Transverse colon (tissue), 4 donors: ENCODE results near the gene TTC23. TPM values are rescaled to one million over a fixed set of nuclear protein-coding genes. Genes with fewer than 3 reads are reported as not detected.

Experiments
- DNase-seq: peaks from one replicate; pipeline ENCODE4 v3.0.0-alpha.2; 2019
- H3K27ac ChIP-seq, 4 donors: fragments of 200-600 bp; sonication (generic); 2 replicates each; pipeline ENCODE4 v1.5.1; 2016 to 2018; ENCODE audit warnings: inconsistent platforms in 4 of 4
- H3K27me3 ChIP-seq: fragments of 200-600 bp; sonication (generic); 2 replicates; pipeline ENCODE4 v1.5.1; 2017; ENCODE audit warnings: inconsistent platforms
- H3K36me3 ChIP-seq, 4 donors: fragments of 200-600 bp; sonication (generic); 2 replicates each; pipeline ENCODE4 v1.5.1; 2017 to 2019; ENCODE audit warnings: inconsistent platforms in 4 of 4
- H3K4me1 ChIP-seq, 4 donors: fragments of 200-600 bp; sonication (generic); 2 replicates each; pipeline ENCODE4 v1.5.1; 2017 to 2020; ENCODE audit warnings: inconsistent platforms in 4 of 4
- H3K4me3 ChIP-seq, 4 donors: fragments of 200-600 bp; sonication (generic); 1 replicate in 1 of 4; 2 replicates in 3 of 4; pipeline versions ENCODE4 v1.5.1 to v1.6.1; 2017 to 2019; ENCODE audit warnings: inconsistent platforms in 4 of 4
- H3K9me3 ChIP-seq, 2 donors: fragments of 200-600 bp; sonication (generic); 2 replicates each; pipeline ENCODE4 v1.5.1; 2017 to 2019; ENCODE audit warnings: inconsistent platforms in 2 of 2
- EP300 ChIP-seq: sonication (generic); formaldehyde crosslinking; IDR thresholded peaks from one replicate; pipeline ENCODE4 v1.6.1; 2017; ENCODE audit warnings: antibody characterized with exemption, low read depth
- POLR2A ChIP-seq: fragments of 450-650 bp; IDR thresholded peaks from one replicate; pipeline ENCODE4 v1.6.1; 2016; ENCODE audit warnings: antibody characterized with exemption, mild to moderate bottlenecking, moderate library complexity
- POLR2AphosphoS5 ChIP-seq, 3 donors: sonication (generic); formaldehyde crosslinking; IDR thresholded peaks; one replicate each; pipeline ENCODE4 v1.6.1; 2016; ENCODE audit warnings: antibody characterized with exemption in 3 of 3
- whole genome bisulfite sequencing, 2 donors: methylation state at CpG; one replicate each; pipeline ENCODE4 v1.1.5; 2018; ENCODE audit warnings: low coverage in 1 of 2; 5-methylcytosine and 5-hydroxymethylcytosine counted together
- in situ Hi-C, 4 donors: fragments of 200-750 bp; cut with MboI; loops; one replicate each; pipeline versions ENCODE4 v1.15.0 to v1.15.1; 2017; ENCODE audit warnings: low sequenced_read_pairs in 3 of 4, low pct_ligation_motif_present in 1 of 4, low pct_unique_long_range_greater_than_20kb in 1 of 4
- intact Hi-C: fragments of 100-400 bp; cut with DNase I; formaldehyde crosslinking; loops from one replicate; pipeline ENCODE4 v1.15.1; 2023; ENCODE audit warnings: low total_unique reads
- total RNA-seq, 4 donors: library from RNA; depleted of rRNA; stranded (reverse); fragments of >200 nt; gene quantifications; one replicate each; pipeline ENCODE4 v1.1.0, GENCODE V29; 2016
- TF ChIP-seq, protein P1 (sequence below), 5 experiments: fragments of 200-600 bp in 3 of 5; fragments of 450-650 bp in 2 of 5; sonication (generic) in 3 of 5; IDR thresholded peaks; 1 replicate in 2 of 5; 2 replicates in 3 of 5; pipeline ENCODE4 v1.5.1; 2016 to 2017; ENCODE audit warnings: antibody characterized with exemption in 5 of 5, inconsistent platforms in 3 of 5, mild to moderate bottlenecking in 2 of 5, moderate library complexity in 1 of 5

TTC23 gene
- total RNA-seq, 4 donors from 2014 or later, result 7.8 to 23.5 (median 12.5) TPM

DNA sequence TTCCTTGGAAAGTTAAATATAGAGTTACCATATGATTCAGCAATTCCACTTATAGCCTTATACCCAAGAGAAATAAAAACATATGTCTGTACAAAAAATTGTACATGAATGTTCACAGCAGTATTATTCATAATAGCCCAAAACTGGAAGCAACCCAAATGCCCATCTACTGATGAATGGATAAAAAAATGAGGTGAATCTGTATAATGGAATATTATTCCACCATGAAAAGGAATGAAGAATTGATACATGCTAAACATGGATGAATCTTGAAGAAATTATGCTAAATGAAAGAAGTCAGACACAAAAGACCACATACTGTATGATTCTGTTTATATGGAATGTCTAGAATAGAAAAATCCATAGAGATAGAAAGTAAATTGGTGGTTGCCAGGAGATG lies 61.4 kb downstream of the TTC23 start:
- Histone ChIP-seq H3K27me3 (no peaks in the 10 kb centered on the region), H3K27ac (no peak overlapping the region), H3K4me3 (no peak overlapping the region), H3K36me3 (peaks cover 0 to 12% (median 3%) of the 10 kb centered on the region in 4 donors), H3K4me1 (peaks cover 0 to 3% (median 0%) of the 10 kb centered on the region in 4 donors), H3K9me3 (no peaks in the 10 kb centered on the region)
- TF ChIP-seq POLR2AphosphoS5 (IDR thresholded peaks at IDR 0.05), result no peak
- TF ChIP-seq, protein P1, sequence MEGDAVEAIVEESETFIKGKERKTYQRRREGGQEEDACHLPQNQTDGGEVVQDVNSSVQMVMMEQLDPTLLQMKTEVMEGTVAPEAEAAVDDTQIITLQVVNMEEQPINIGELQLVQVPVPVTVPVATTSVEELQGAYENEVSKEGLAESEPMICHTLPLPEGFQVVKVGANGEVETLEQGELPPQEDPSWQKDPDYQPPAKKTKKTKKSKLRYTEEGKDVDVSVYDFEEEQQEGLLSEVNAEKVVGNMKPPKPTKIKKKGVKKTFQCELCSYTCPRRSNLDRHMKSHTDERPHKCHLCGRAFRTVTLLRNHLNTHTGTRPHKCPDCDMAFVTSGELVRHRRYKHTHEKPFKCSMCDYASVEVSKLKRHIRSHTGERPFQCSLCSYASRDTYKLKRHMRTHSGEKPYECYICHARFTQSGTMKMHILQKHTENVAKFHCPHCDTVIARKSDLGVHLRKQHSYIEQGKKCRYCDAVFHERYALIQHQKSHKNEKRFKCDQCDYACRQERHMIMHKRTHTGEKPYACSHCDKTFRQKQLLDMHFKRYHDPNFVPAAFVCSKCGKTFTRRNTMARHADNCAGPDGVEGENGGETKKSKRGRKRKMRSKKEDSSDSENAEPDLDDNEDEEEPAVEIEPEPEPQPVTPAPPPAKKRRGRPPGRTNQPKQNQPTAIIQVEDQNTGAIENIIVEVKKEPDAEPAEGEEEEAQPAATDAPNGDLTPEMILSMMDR (IDR thresholded peaks at IDR 0.05), result no peak
- no peak for TF ChIP-seq POLR2A
- intact Hi-C loops, result no loop called here
- in situ Hi-C loops, result no loop called here
- DNase-seq, result no peak

GRCh38 chr15:99185414-99186130 lies 63.8 kb downstream of the TTC23 start:
- no peaks in the 10 kb centered on the region for H3K36me3 ChIP-seq
- WGBS, 2 donors, result 74 to 80% methylated on average over 4 of the region's 4 CpGs
- H3K9me3 ChIP-seq, result no peaks in the 10 kb centered on the region
- TF ChIP-seq POLR2A (no peak), EP300 (no peak), POLR2AphosphoS5 (IDR thresholded peaks at IDR 0.05) (no peak)
- TF ChIP-seq, protein P1 (IDR thresholded peaks at IDR 0.05), result no peak
- H3K27me3 ChIP-seq, result no peaks in the 10 kb centered on the region
- H3K4me1 ChIP-seq, result peaks cover 0 to 12% (median 5%) of the 10 kb centered on the region in 4 donors
- intact Hi-C loops, result no loop called here
- in situ Hi-C loops, result no loop called here
- no peak for DNase-seq
- no peak overlapping the region for H3K27ac ChIP-seq
- H3K4me3 ChIP-seq, result no peak overlapping the region

DNA sequence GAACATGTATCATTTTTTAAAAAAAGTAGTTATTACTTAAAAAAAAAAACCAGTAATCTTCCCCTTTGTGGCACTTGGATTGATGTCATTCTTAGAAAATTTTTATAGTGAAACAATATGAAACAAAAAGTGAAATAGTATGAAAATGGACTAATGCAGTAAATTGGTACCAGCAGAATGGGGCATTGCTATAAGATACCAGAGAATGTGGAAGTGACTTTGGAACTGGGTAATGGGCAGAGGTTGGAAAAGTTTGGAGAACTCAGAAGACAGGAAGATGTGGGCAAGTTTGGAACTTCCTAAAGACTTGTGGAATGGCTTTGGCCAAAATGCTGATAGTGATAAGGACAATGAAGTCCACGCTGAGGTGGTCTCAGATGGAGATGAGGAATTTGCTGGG lies 66.6 kb downstream of the TTC23 start:
- in situ Hi-C loops (no loop called here), intact Hi-C loops (no loop called here)
- H3K27ac ChIP-seq, result peak overlapping the region in 1 of 4 donors; percentile 20
- H3K4me3 ChIP-seq, result no peak overlapping the region
- no peaks in the 10 kb centered on the region for H3K9me3 ChIP-seq
- peaks cover 0 to 12% (median 5%) of the 10 kb centered on the region in 4 donors for H3K4me1 ChIP-seq
- no peak for DNase-seq
- TF ChIP-seq POLR2A (no peak), POLR2AphosphoS5 (IDR thresholded peaks at IDR 0.05) (no peak), EP300 (no peak)
- TF ChIP-seq, protein P1 (IDR thresholded peaks at IDR 0.05), result no peak
- H3K27me3 ChIP-seq, result no peaks in the 10 kb centered on the region
- H3K36me3 ChIP-seq, result no peaks in the 10 kb centered on the region
- WGBS, 2 donors, result 84 to 100% methylated on average over 1 of the region's 1 CpG

DNA sequence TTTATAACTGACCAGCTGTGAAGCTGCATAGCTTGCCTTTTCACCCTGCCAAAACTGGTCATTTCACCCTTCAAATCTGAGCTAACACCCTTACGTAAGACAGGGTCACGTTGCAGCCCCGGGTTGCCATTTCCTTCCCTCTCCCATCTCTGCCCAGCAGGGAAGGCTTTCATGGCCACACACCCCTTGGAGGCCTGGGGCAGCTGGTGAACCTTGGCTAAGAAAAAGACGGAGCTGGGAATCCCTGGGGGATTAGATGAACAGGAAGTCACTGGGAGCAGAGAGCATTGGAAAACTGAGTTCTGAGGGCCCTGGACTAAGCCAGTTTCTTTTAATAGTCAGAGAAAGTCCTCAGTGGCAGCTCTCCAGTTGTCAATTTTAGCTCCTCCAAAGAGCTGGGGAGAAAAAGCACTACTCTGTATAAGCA lies 67.8 kb downstream of the TTC23 start:
- Histone ChIP-seq H3K4me1 (peaks cover 0 to 12% (median 3%) of the 10 kb centered on the region in 4 donors), H3K27ac (peak overlapping the region; percentile 8 to 68 (median 64)), H3K27me3 (no peaks in the 10 kb centered on the region), H3K4me3 (no peak overlapping the region), H3K36me3 (no peaks in the 10 kb centered on the region), H3K9me3 (no peaks in the 10 kb centered on the region)
- TF ChIP-seq EP300 (no peak), POLR2AphosphoS5 (IDR thresholded peaks at IDR 0.05) (peak in 1 of 3 donors; percentile 6), POLR2A (no peak)
- TF ChIP-seq, protein P1 (IDR thresholded peaks at IDR 0.05), result no peak
- DNase-seq, result no peak
- 39 to 60% methylated on average over 4 of the region's 4 CpGs for WGBS, 2 donors
- in situ Hi-C loops, result no loop called here
- intact Hi-C loops, result no loop called here
